Measurements from ENCODE around the gene LDLRAD2. TPM values are rescaled to one million over a fixed set of nuclear protein-coding genes. Genes with fewer than 3 reads are reported as not detected.

The LDLRAD2 gene
- total and polyA plus RNA-seq, 2 donors from 2014 or later, result 0.79 TPM; not detected in 1

DNA sequence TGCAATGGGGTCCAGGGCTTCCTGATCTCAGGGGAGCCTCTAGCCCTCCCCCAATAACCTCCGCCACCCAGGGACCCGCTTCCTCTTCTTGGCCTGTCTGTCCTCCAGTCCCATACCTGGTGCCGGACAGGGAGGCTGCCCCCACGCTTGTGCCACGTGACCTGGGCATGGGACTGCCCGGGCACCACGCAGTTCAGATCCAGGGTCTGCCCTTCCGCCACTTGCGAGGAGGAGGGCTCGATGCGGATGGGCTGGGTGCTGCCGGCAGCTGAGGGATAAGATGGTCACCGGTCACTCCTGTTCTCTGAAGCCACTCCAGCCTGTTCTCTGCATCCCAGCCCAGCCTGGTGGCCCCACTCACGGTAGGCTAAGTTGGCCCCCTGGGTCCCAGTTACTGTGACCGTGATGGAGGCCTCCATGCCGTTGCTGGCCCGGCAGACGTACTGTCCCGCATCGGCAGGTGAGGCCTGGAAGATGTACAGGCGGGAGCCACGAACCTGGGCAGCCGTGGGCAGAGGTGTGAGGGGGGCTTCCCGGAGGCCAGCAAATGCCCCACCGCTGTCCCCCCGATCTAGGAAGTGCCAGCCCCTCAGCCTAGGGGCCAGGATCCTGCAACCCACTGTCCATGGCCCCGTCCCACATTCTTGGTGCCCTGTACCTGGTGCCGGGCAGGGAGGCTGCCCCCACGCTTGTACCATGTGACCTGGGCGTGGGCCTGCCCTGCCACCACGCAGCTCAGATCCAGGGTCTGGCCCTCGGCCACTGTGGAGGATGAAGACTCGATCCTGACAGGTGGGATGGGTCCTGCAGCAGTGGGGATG lies 39.6 kb downstream of the LDLRAD2 start:
- no peak for DNase-seq
- Histone ChIP-seq H3K4me3 (ENCODE audit: low read length in 3 of 3) (no peak overlapping the region), H3K27ac (ENCODE audit: low read depth in 2 of 2, low read length in 2 of 2) (no peak overlapping the region), H3K27me3 (ENCODE audit: control insufficient read depth, insufficient read depth, low read length) (no peaks in the 10 kb centered on the region), H3K9ac (ENCODE audit: low read length in 3 of 3) (no peak overlapping the region), H3K4me1 (ENCODE audit: control insufficient read depth in 2 of 3, insufficient read depth in 2 of 3, low read depth in 1 of 3, low read length in 3 of 3) (no peaks in the 10 kb centered on the region), H3K9me3 (ENCODE audit: control insufficient read depth in 2 of 3, insufficient read depth in 1 of 3, low read length in 3 of 3) (no peaks in the 10 kb centered on the region), H3K36me3 (ENCODE audit: control insufficient read depth in 2 of 3, insufficient read depth in 3 of 3, low read length in 3 of 3) (peaks cover 1 to 35% (median 22%) of the 10 kb centered on the region in 3 donors)
- TF ChIP-seq, protein P1, sequence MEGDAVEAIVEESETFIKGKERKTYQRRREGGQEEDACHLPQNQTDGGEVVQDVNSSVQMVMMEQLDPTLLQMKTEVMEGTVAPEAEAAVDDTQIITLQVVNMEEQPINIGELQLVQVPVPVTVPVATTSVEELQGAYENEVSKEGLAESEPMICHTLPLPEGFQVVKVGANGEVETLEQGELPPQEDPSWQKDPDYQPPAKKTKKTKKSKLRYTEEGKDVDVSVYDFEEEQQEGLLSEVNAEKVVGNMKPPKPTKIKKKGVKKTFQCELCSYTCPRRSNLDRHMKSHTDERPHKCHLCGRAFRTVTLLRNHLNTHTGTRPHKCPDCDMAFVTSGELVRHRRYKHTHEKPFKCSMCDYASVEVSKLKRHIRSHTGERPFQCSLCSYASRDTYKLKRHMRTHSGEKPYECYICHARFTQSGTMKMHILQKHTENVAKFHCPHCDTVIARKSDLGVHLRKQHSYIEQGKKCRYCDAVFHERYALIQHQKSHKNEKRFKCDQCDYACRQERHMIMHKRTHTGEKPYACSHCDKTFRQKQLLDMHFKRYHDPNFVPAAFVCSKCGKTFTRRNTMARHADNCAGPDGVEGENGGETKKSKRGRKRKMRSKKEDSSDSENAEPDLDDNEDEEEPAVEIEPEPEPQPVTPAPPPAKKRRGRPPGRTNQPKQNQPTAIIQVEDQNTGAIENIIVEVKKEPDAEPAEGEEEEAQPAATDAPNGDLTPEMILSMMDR (IDR thresholded peaks at IDR 0.05; ENCODE audit: borderline replicate concordance, extremely low read depth, insufficient read depth), result no peak
- FAIRE-seq, result no peak
- intact Hi-C loops (cut with DNase I), result no loop called here

DNA sequence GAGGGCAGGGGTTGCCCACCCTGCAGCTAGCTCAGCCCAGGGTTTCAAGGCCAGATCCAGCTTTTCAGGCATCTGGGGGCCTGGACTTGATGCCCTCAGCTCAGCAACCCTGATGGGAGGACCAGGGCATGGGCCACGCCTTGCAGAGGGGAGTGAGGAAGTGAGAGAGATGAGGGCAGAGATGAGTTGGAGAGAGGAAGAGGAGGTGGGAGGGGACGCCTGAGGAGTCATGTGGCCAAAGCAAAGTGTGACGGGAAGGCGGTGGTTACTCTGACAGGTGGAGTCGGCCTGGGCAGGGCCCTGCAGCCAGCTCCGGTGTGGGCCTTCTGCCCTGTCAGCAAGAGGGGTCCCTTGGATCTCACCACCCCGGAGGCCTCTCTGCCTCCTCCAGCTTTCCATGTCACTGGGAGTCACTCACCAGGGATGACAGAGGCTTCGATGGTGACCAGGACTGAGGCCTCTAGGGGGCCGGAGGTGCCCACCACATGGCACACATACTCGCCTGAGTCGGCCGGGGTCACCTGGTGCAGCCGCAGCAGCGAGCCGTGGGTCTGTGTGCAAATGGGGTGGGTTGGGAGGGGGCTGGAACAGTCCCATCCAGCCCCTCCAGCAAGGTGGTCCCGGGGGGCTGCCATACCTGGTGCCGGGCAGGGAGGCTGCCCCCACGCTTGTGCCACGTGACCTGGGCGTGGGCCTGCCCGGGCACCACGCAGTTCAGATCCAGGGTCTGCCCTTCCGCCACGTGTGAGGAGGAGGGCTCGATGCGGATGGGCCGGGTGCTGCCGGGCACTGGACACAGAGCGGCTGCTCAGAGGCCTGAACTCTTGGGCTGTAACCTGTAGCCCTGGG lies 40.4 kb downstream of the LDLRAD2 start:
- Histone ChIP-seq H3K36me3 (ENCODE audit: control insufficient read depth in 2 of 3, insufficient read depth in 3 of 3, low read length in 3 of 3) (peaks cover 4 to 35% (median 26%) of the 10 kb centered on the region in 3 donors), H3K4me1 (ENCODE audit: control insufficient read depth in 2 of 3, insufficient read depth in 2 of 3, low read depth in 1 of 3, low read length in 3 of 3) (no peaks in the 10 kb centered on the region), H3K4me3 (ENCODE audit: low read length in 3 of 3) (no peak overlapping the region), H3K9ac (ENCODE audit: low read length in 3 of 3) (no peak overlapping the region), H3K27ac (ENCODE audit: low read depth in 2 of 2, low read length in 2 of 2) (no peak overlapping the region), H3K9me3 (ENCODE audit: control insufficient read depth in 2 of 3, insufficient read depth in 1 of 3, low read length in 3 of 3) (no peaks in the 10 kb centered on the region), H3K27me3 (ENCODE audit: control insufficient read depth, insufficient read depth, low read length) (no peaks in the 10 kb centered on the region)
- FAIRE-seq (no peak), DNase-seq (no peak)
- intact Hi-C loops (cut with DNase I), result no loop called here
- TF ChIP-seq, protein P1 (IDR thresholded peaks at IDR 0.05; ENCODE audit: borderline replicate concordance, extremely low read depth, insufficient read depth), result no peak

DNA sequence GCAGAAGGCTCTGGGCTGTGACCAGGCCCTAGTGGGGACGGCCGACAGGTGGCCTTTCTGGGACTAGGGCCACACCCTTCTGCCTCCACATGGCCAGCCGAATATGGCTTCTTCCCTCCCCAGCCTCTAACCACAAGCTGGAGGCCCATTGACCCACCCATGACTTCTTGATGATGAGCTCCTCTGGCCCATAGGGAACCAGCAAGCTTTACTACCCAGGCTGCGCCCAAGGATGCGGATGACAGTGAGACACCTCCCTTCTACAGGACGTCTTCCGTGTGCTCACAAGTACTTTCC lies 41.0 kb downstream of the LDLRAD2 start:
- DNase-seq (no peak), FAIRE-seq (no peak)
- Histone ChIP-seq H3K4me3 (ENCODE audit: low read length in 3 of 3) (no peak overlapping the region), H3K4me1 (ENCODE audit: control insufficient read depth in 2 of 3, insufficient read depth in 2 of 3, low read depth in 1 of 3, low read length in 3 of 3) (no peaks in the 10 kb centered on the region), H3K36me3 (ENCODE audit: control insufficient read depth in 2 of 3, insufficient read depth in 3 of 3, low read length in 3 of 3) (peaks cover 4 to 32% (median 22%) of the 10 kb centered on the region in 3 donors), H3K27me3 (ENCODE audit: control insufficient read depth, insufficient read depth, low read length) (no peaks in the 10 kb centered on the region), H3K27ac (ENCODE audit: low read depth in 2 of 2, low read length in 2 of 2) (no peak overlapping the region), H3K9me3 (ENCODE audit: control insufficient read depth in 2 of 3, insufficient read depth in 1 of 3, low read length in 3 of 3) (no peaks in the 10 kb centered on the region), H3K9ac (ENCODE audit: low read length in 3 of 3) (no peak overlapping the region)
- TF ChIP-seq, protein P1 (IDR thresholded peaks at IDR 0.05; ENCODE audit: borderline replicate concordance, extremely low read depth, insufficient read depth), result no peak
- intact Hi-C loops (cut with DNase I), result no loop called here
